Activated CD4-positive, CD25-positive, alpha-beta regulatory T cell treated with anti-CD3 and anti-CD28 coated beads, Interleukin-2, amount 50 U/mL, for 16 hours (primary cell): Measurements from ENCODE around the gene NBAS.

Experiments used
- DNase-seq: peaks from one replicate; pipeline ENCODE4 v3.0.0-alpha.2; 2020; ENCODE audit warnings: low read depth, low spot score

Gene NBAS

DNA sequence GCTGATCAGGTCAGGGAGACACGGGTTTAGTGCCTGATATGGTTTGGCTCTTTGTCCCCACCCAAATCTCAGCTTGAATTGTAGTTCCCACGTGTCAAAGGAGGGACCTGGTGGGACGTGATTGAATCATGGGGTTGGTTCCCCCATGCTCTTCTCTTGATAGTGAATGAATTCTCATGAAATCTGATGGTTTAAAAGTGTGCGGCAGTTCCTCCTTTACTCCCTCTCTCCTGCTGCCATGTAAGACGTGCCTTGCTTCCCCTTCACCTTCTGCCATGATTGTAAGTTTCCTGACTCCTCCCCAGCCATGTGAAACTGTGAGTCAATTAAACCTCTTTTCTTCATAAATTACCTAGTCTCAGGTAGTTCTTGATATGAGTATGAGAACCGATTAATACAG lies 424.5 kb downstream of the NBAS start:
- no peak for DNase-seq

DNA sequence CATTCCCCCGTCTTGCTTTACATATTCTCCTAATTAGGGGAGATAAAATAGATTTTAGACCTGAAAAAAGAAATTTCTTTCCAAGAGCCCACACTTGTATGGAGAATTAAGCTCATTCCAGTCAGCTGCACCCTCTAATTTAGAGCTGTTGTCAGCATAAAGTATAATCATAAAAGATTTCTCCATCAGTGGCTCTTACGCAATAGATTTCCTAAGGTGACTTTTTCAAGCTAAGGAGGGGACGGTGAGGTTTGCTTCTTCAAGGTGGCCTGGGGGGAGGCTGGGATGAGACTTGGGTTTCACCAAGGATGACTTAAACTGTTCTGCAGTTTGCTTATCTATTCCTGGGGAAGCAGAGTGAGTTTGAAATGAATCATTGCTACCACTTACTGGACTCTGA lies 426.2 kb downstream of the NBAS start:
- no peak for DNase-seq

GRCh38 chr2:15133461-15133860 lies 427.7 kb downstream of the NBAS start:
- DNase-seq: no peak

GRCh38 chr2:15128846-15129245 lies 432.3 kb downstream of the NBAS start:
- DNase-seq: no peak

DNA sequence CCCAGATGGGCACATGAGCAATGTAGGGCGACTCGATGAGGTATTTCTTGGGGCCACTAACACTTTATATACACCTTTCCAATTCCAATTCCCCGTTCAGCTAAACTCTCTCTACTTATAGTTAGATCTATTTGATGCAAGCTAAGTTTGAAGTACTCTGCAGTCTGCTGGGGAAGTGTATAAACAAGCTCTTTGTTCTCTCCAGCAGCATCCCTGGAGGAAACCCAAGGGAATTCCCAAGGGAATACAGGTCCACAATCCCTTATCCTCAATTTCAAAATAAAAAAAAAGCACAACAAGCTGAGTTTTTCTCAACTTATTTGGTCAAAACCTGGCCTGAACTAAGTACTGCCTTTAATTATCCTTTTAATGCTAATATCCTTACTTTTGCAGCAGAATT lies 433.3 kb downstream of the NBAS start:
- no peak for DNase-seq

GRCh38 chr2:15127301-15127700 lies 433.8 kb downstream of the NBAS start:
- DNase-seq: no peak

DNA sequence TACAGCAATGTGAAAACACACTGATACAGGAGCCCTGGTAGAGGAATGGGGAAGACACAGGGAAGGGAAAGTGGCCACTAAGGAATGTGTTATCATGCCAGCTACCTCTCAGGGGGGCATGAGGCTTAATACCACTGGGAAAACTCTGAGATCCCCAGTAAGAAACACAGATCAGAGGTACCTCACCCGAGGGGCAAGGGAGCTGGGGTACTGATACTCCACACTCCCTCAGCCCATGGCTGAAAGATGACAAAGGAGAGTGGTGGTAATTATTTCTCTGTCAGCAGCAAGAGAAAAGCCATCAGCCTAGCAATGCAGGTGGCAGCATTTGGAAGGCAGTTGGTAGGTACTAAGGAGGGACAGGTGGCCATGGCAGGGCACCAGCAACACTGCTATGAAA lies 434.8 kb downstream of the NBAS start:
- no peak for DNase-seq

DNA sequence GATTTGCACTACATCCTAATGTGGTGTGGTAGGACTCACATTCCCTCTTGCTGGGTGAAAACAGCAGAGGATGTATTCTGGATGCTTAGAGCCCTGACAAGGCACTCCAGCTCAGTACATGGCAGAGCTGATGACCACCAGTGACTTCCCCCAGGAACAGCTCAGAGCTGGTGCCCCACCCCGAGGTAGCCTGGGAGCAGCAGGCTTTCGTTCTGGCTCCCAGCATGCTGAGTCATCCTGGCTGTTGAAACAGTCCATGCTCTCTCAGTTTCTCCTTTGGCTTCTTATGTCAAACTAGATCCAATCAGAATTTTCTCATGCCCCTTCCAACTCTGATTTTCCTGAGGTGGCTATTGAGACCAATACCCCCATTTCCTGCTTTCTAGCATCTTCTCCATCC lies 438.2 kb downstream of the NBAS start:
- DNase-seq: no peak

DNA sequence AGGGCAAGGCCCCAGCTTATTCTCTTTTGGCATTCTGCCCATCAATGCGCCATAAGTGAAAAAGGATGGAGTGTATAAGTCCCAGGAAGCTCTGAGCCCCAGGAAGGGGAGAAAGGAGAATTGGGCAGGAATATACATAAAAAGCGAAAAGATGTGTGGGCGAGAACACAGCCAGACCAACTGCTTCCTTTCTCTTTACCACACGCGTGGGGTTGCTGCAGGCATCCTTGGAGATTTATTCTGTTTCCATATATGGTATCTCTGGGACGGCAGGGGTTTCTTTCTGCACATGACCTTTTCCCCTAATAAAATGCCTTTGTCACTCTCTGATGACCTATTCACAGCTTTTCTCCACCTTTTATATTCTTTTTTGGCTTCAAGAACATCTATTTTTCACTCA lies 440.5 kb downstream of the NBAS start:
- no peak for DNase-seq

DNA sequence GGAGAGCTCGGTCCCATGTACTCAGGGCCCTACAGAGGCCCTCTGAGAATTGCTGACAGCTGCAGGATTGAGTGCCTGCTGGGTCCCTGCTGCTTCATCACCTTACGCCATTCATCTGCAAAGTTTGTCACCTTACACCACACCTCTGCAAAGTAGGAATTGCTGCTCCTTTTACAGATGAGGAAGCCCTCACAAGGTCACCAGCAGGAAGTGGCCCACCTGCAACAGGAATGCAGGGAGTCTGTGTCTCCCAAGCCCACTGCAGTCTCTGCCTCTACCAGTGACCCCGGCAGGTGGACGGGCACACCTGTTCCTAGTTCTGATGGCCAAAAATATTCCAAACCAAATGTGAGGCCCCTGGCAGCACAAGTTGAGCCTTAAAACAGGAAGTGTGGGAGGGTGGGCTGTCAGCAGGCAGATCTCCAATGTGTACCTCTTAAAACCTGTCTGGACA lies 441.4 kb downstream of the NBAS start:
- no peak for DNase-seq

- DNase-seq: no peak
These were observed 443.6 kb downstream of the NBAS start for GRCh38 chr2:15117409-15118050.
